ENCODE measurements around the gene SH2B3. TPM values are rescaled to one million over a fixed set of nuclear protein-coding genes. Genes with fewer than 3 reads are reported as not detected.
"Not testable (repeated sequence)": the region's sequence is repeated elsewhere in the genome, so short reads cannot be mapped to it uniquely, and the experiment has no call there.

The SH2B3 gene
- total and polyA plus RNA-seq, 2 donors (not counting 1 experiment from before 2014, with no cell fraction given): 21.9 to 69.4 TPM

DNA sequence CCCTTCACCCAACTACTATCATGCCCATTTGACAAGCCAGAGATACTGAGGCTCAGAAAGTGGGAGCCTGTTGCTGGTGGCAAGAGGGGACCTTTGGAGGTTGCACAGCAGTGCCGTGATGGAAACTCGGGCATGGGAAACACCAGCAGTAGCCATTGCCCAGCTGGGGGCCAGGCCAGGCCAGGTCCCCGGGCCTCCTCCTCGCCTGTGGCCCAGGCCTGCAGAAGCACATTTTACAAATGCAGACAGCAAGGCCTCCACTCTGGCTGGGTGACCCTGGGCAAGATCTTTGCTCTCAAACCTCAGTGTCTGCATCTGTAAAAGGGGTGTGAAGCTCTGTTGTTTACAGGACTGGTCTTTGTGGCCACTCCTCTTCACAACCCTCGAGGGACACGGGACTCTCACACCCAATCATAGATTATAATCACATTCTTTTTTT lies 4.5 kb upstream of the SH2B3 start:
- POLR2A ChIA-PET: no interaction called here
- no peaks in the 10 kb centered on the region for H3K27me3 Mint-ChIP-seq

GRCh38 chr12:111402490-111402824 lies 3.3 kb upstream of the SH2B3 start:
- H3K9ac ChIP-seq (ENCODE audit: low read length); DNase-seq; H3K4me3 ChIP-seq (ENCODE audit: control extremely low read depth in 1 of 5, extremely low read depth in 1 of 5, insufficient read depth in 1 of 5, low read depth in 2 of 5, low read length in 4 of 5); intact Hi-C loops (cut with micrococcal nuclease); H3K27ac Mint-ChIP-seq; H3K27me3 ChIP-seq (replicated peaks in 1 of 4; ENCODE audit: control extremely low read depth in 1 of 4, control insufficient read depth in 3 of 4, insufficient read depth in 4 of 4, low read length in 3 of 4); H3K36me3 ChIP-seq (replicated peaks in 1 of 2; ENCODE audit: control extremely low read depth in 1 of 2, control insufficient read depth in 1 of 2, extremely low read depth in 1 of 2, insufficient read depth in 2 of 2, low read length in 1 of 2); H3K9me3 Mint-ChIP-seq (ENCODE audit: insufficient read depth); H3K9me3 ChIP-seq (ENCODE audit: control extremely low read depth in 1 of 3, control insufficient read depth in 2 of 3, insufficient read depth in 1 of 3, low read length in 2 of 3); H3K27me3 Mint-ChIP-seq; ATAC-seq (ENCODE audit: low read depth): not testable (repeated sequence)
- peaks cover 47% of the 10 kb centered on the region for H3K4me1 Mint-ChIP-seq
- Histone ChIP-seq H4K20me1 (ENCODE audit: control insufficient read depth, insufficient read depth, low read length, poor library complexity, severe bottlenecking) (peaks cover 12% of the 10 kb centered on the region), H3K79me2 (ENCODE audit: control insufficient read depth, insufficient read depth, low read length) (peaks cover 16% of the 10 kb centered on the region), H3K4me2 (replicated peaks; ENCODE audit: low read depth, low read length, poor library complexity, severe bottlenecking) (peak overlapping the region; percentile 95), H2AFZ (ENCODE audit: insufficient read depth, low read depth, low read length, poor library complexity, severe bottlenecking) (peak overlapping the region; percentile 80), H3K27ac (ENCODE audit: low read length in 2 of 2) (peak overlapping the region in 1 of 2 donors; percentile 97), H3K4me1 (ENCODE audit: control insufficient read depth in 2 of 2, insufficient read depth in 2 of 2, low read length in 2 of 2) (peaks cover 32 to 54% of the 10 kb centered on the region in 2 donors)
- ChIA-PET CTCF (interaction anchor here (0.7 to 22.7 kb wide), 6 partner anchors 10 to 127 kb away, joined by 3 to 1472 read pairs (median 4); no protein-coding TSS in a partner anchor), POLR2A (interaction anchor here (0.7 to 1.4 kb wide), 3 partner anchors 35 to 49 kb away, joined by 4 to 14 read pairs (median 6); no protein-coding TSS in a partner anchor)
- peak overlapping the region; percentile 85 for H3K4me3 Mint-ChIP-seq
- no CpG with 5 or more reads among the region's 9 CpGs for WGBS (ENCODE audit: insufficient coverage)

More for the DNA sequence above, 4.5 kb upstream of the SH2B3 start:
- no peaks in the 10 kb centered on the region for H3K9me3 Mint-ChIP-seq (ENCODE audit: insufficient read depth)
- H3K4me2 ChIP-seq (replicated peaks; ENCODE audit: low read depth, low read length, poor library complexity, severe bottlenecking): no peak overlapping the region
- H3K4me3 Mint-ChIP-seq: no peak overlapping the region
- peaks cover 49% of the 10 kb centered on the region for H3K4me1 Mint-ChIP-seq
- no peak for TF ChIP-seq EZH2 (IDR thresholded peaks at IDR 0.05; ENCODE audit: borderline replicate concordance, insufficient read depth, low read depth, low read length, poor library complexity, severe bottlenecking)
- H3K79me2 ChIP-seq (ENCODE audit: control insufficient read depth, insufficient read depth, low read length): peaks cover 3% of the 10 kb centered on the region
- DNase-seq (no peak), ATAC-seq (ENCODE audit: low read depth) (no peak)
- peaks cover 29 to 50% of the 10 kb centered on the region in 2 donors for H3K4me1 ChIP-seq (ENCODE audit: control insufficient read depth in 2 of 2, insufficient read depth in 2 of 2, low read length in 2 of 2)
- no peak overlapping the region for H3K27ac Mint-ChIP-seq
- WGBS (ENCODE audit: insufficient coverage): 100% methylated on average over 4 of the region's 6 CpGs
- H3K9ac ChIP-seq (ENCODE audit: low read length): no peak overlapping the region
- H2AFZ ChIP-seq (ENCODE audit: insufficient read depth, low read depth, low read length, poor library complexity, severe bottlenecking): no peak overlapping the region
- intact Hi-C loops (cut with micrococcal nuclease): no loop called here
- CTCF ChIA-PET: interaction anchor here (0.9 to 22.7 kb wide), 5 partner anchors 32 to 137 kb away, joined by 3 to 1472 read pairs (median 3); no protein-coding TSS in a partner anchor
- no peak overlapping the region for H3K27ac ChIP-seq (ENCODE audit: low read length in 2 of 2)
- H3K9me3 ChIP-seq (ENCODE audit: control extremely low read depth in 1 of 3, control insufficient read depth in 2 of 3, insufficient read depth in 1 of 3, low read length in 2 of 3): no peaks in the 10 kb centered on the region
- no peaks in the 10 kb centered on the region for H3K36me3 ChIP-seq (replicated peaks in 1 of 2; ENCODE audit: control extremely low read depth in 1 of 2, control insufficient read depth in 1 of 2, extremely low read depth in 1 of 2, insufficient read depth in 2 of 2, low read length in 1 of 2)
- no peak overlapping the region for H3K4me3 ChIP-seq (ENCODE audit: control extremely low read depth in 1 of 5, extremely low read depth in 1 of 5, insufficient read depth in 1 of 5, low read depth in 2 of 5, low read length in 4 of 5)
- H4K20me1 ChIP-seq (ENCODE audit: control insufficient read depth, insufficient read depth, low read length, poor library complexity, severe bottlenecking): peaks cover under 1% of the 10 kb centered on the region
- H3K27me3 ChIP-seq (replicated peaks in 1 of 4; ENCODE audit: control extremely low read depth in 1 of 4, control insufficient read depth in 3 of 4, insufficient read depth in 4 of 4, low read length in 3 of 4): no peaks in the 10 kb centered on the region
